Panc1 (cell line): ENCODE data around the gene DUS1L. TPM values are rescaled to one million over a fixed set of nuclear protein-coding genes. Genes with fewer than 3 reads are reported as not detected.

Source experiments
- ATAC-seq: fragments of 200-7000 bp; cut with Tn5 transposase; 2 replicates; pipeline ENCODE4 v1.9.1; 2020; ENCODE audit warnings: mild to moderate bottlenecking, moderate library complexity
- BruUV-seq: library from RNA; stranded (reverse); fragments of 400-500 nt; replicated peaks from 2 replicates; lab custom pipeline; 2021; lab: Mats Ljungman, UMichigan
- CTCF ChIA-PET: fragments of 300-600 bp; sonication (Branson Sonifier 250); formaldehyde crosslinking; loops from one replicate; lab custom pipeline; 2022; ENCODE audit warnings: antibody characterized with exemption; lab: Charles Lee
- POLR2A ChIA-PET: fragments of 300-600 bp; sonication (Branson Sonifier 250); formaldehyde crosslinking; loops from one replicate; lab custom pipeline; 2022; ENCODE audit warnings: antibody characterized with exemption; lab: Charles Lee
- DNase-seq: peaks from one replicate; pipeline ENCODE4 v3.0.0-alpha.2; 2010; ENCODE audit warnings: low read depth, low spot score
- H3K27ac ChIP-seq: 2 replicates; pipeline ENCODE4 v1.5.1; 2011; ENCODE audit warnings: mild to moderate bottlenecking, low read length, inconsistent platforms
- H3K27me3 ChIP-seq: fragments of 200-500 bp; sonication (Bioruptor generic); 2 replicates; pipeline ENCODE4 v1.6.0; 2014; ENCODE audit warnings: low read length, inconsistent platforms; ENCODE audit not compliant: control insufficient read depth, insufficient read depth
- H3K36me3 ChIP-seq: fragments of 200-500 bp; sonication (Bioruptor generic); 2 replicates; pipeline ENCODE4 v1.5.1; 2014; ENCODE audit warnings: inconsistent platforms, mild to moderate bottlenecking, low read length, moderate library complexity; ENCODE audit not compliant: control insufficient read depth, insufficient read depth
- H3K4me1 ChIP-seq: 2 replicates; pipeline ENCODE4 v1.5.1; 2011; ENCODE audit warnings: inconsistent platforms, mild to moderate bottlenecking, low read length, moderate library complexity; ENCODE audit not compliant: control insufficient read depth, insufficient read depth
- H3K4me3 ChIP-seq, 2 experiments: 2 replicates each; pipeline ENCODE4 v1.5.1; 2011 to 2012; ENCODE audit warnings: low read depth in 2 of 2, low read length in 2 of 2, mild to moderate bottlenecking in 2 of 2, inconsistent platforms in 1 of 2, moderate library complexity in 1 of 2
- H3K9me3 ChIP-seq: fragments of 200-500 bp; sonication (Bioruptor generic); 2 replicates; pipeline ENCODE4 v1.5.1; 2014; ENCODE audit warnings: low read depth, mild to moderate bottlenecking, inconsistent platforms, low read length, moderate library complexity; ENCODE audit not compliant: control insufficient read depth, insufficient read depth
- POLR2AphosphoS5 ChIP-seq: IDR thresholded peaks from 2 replicates; pipeline ENCODE4 v1.6.1; 2012; ENCODE audit warnings: mild to moderate bottlenecking, low read depth, low read length, moderate library complexity
- SIN3A ChIP-seq: IDR thresholded peaks from 2 replicates; pipeline ENCODE4 v1.6.1; 2012; ENCODE audit warnings: low read depth, mild to moderate bottlenecking, low read length, moderate library complexity, borderline replicate concordance; ENCODE audit not compliant: insufficient read depth
- TCF7L2 ChIP-seq: IDR thresholded peaks from 2 replicates; pipeline ENCODE4 v1.6.1; 2011; ENCODE audit warnings: mild to moderate bottlenecking, low read depth, low read length, inconsistent platforms
- in situ Hi-C: cut with HindIII; loops from 2 replicates; pipeline ENCODE4 v1.10.0; 2016; ENCODE audit warnings: low sequenced_read_pairs, low pct_unique_long_range_greater_than_20kb
- intact Hi-C: fragments of 100-400 bp; cut with micrococcal nuclease; formaldehyde crosslinking; loops from one replicate; pipeline ENCODE4 v1.10.0; 2022; ENCODE audit not compliant: unreplicated experiment
- total RNA-seq: library from RNA; stranded (reverse); gene quantifications from one replicate; pipeline ENCODE4 v1.2.1, GENCODE V29; 2021; ENCODE audit not compliant: unreplicated experiment
- TF ChIP-seq, protein P1 (sequence below), 2 experiments: IDR thresholded peaks; 2 replicates each; pipeline ENCODE4 v1.6.1; 2011 to 2012; ENCODE audit warnings: low read depth in 2 of 2, control low read depth in 1 of 2, low read length in 1 of 2, mild to moderate bottlenecking in 1 of 2, moderate library complexity in 1 of 2; ENCODE audit not compliant: insufficient read depth in 1 of 2
- TF ChIP-seq, protein P2 (sequence below): fragments of 450-650 bp; IDR thresholded peaks from 2 replicates; pipeline ENCODE4 v1.5.1; 2017; ENCODE audit warnings: mild to moderate bottlenecking

DUS1L gene
- total RNA-seq, 1 experiment from 2014 or later, result 115 TPM

DNA sequence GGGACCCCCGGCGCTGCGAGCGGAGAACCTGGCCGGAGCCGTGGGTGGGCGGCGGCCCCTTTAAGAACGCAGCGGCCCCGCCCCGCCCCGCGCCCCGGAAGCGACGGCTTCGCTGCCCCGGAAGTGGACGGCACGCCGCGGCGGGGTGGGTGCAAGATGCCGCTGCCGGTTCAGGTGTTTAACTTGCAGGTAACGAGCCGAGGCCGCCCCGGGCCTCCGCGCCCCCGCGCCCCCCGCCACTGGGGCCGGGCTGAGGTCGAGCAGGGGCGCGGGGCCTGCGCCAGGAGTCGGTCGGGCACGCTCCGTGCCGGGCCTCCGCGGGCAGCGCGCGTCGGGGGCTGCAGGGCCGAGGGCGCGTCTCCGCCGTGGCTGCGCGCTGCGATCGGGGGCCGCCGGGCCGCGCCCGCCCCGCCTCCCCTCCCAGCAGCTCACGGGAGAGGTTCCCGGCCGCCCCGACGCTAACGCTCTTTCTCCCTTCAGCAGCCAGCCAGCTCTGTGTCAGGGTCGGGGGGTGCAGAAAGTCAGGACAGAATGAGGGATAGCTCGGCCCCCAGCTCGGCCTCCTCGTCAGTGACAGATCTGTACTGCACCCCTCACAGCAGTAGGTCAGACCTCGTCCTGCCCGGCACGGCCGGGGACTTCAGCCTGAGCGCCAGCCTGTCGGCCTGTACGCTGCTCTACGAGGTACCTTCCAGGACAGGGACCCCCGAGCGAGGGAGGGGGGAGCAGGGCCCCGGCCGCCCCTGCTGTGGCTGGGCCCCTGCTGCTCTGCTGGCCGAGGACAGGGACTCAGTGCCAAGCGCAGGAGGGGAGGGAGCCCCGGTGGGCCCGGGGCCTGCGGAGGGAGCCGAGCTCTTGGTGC, 13.6 kb downstream of the DUS1L start, which contains the start of the genes GPS1 and RFNG:
Gene GPS1 (plus strand): TSS at position 123 of the 862 bp plus-strand sequence. CDS start 34 bp downstream, at position 157.
Gene RFNG (minus strand): TSS at position 36 of the 862 bp plus-strand sequence. CDS start 45 bp downstream, outside the sequence.
- in situ Hi-C loops (loop anchor here (10.0 kb wide), 1 partner anchor 83 kb away; no protein-coding TSS in a partner anchor), intact Hi-C loops (no loop called here)
- BruUV-seq, result TSS peak; percentile 67
- peak within 1 kb of the TSS; percentile 85 to 99 for H3K4me3 ChIP-seq
- H3K27ac ChIP-seq, result peak within 1 kb of the TSS; percentile 82
- no peaks in the 10 kb centered on the region for H3K27me3 ChIP-seq
- peak; percentile 48; the same call in 1 of the 2 replicates for TF ChIP-seq POLR2AphosphoS5
- peak; percentile 95; the same call in 1 of the 2 replicates for TF ChIP-seq SIN3A
- TF ChIP-seq, protein P1, sequence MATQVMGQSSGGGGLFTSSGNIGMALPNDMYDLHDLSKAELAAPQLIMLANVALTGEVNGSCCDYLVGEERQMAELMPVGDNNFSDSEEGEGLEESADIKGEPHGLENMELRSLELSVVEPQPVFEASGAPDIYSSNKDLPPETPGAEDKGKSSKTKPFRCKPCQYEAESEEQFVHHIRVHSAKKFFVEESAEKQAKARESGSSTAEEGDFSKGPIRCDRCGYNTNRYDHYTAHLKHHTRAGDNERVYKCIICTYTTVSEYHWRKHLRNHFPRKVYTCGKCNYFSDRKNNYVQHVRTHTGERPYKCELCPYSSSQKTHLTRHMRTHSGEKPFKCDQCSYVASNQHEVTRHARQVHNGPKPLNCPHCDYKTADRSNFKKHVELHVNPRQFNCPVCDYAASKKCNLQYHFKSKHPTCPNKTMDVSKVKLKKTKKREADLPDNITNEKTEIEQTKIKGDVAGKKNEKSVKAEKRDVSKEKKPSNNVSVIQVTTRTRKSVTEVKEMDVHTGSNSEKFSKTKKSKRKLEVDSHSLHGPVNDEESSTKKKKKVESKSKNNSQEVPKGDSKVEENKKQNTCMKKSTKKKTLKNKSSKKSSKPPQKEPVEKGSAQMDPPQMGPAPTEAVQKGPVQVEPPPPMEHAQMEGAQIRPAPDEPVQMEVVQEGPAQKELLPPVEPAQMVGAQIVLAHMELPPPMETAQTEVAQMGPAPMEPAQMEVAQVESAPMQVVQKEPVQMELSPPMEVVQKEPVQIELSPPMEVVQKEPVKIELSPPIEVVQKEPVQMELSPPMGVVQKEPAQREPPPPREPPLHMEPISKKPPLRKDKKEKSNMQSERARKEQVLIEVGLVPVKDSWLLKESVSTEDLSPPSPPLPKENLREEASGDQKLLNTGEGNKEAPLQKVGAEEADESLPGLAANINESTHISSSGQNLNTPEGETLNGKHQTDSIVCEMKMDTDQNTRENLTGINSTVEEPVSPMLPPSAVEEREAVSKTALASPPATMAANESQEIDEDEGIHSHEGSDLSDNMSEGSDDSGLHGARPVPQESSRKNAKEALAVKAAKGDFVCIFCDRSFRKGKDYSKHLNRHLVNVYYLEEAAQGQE (IDR thresholded peaks at IDR 0.05; ENCODE audit: insufficient read depth in 1 of 2, low read depth in 2 of 2, low read length in 1 of 2), result no peak
- DNase-seq (no peak), ATAC-seq (peak; percentile 86)
- no peaks in the 10 kb centered on the region for H3K9me3 ChIP-seq
- H3K36me3 ChIP-seq, result peaks cover 9% of the 10 kb centered on the region
- ChIA-PET CTCF (interaction anchor here (0.5 kb wide), 1 partner anchor 99 kb away, joined by 3 read pairs; no protein-coding TSS in a partner anchor), POLR2A (interaction anchor here (0.6 kb wide), 1 partner anchor 21 kb away, joined by 4 read pairs; no protein-coding TSS in a partner anchor)
- peaks cover 21% of the 10 kb centered on the region for H3K4me1 ChIP-seq

DNA sequence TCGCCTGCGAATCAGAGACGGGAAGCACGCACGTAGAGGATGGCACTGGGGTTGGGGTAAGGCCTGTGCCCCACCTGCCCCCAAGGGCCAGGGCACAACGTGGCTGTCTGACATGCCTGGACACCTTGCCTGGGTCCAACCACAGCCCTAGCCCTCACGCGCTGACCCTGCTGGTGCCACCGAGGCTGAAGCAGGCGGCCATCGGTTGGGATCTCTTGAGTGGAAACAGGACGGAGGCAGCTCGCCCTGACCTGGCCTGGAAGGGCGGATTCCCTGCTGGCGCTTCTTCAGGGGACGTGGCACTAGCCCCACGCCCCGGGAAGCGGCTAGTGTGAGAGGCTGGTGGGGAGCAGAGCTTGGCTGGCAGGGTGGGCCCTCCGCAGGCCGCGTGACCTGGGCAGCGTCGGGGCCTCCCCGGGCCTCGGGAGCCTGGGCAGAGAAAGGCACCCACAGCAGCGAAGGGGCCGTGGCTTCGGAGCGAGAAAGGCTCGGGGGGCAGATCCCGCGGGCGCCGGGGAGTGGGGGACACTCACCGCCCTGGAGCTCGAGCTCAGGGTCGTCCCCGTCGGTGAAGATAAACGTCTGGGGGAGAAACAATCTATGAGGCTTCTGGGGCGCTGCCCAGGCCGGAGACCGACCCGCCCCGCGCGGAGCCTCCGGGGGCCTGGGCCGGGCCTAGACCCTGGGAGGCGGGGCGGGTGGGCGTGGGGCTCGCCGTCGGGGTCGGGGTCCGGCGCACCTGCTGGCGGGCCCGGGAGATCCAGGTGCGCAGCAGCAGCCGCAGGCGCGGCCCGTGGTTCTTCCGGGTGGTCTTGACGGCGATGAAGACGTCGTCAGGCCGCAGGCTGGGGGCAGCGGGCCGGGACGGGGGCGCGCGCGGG, 14.6 kb downstream of the DUS1L start:
- DNase-seq (no peak), ATAC-seq (peak; percentile 5; the same call in 1 of the 2 replicates)
- in situ Hi-C loops (loop anchor here (10.0 kb wide), 1 partner anchor 84 kb away; no protein-coding TSS in a partner anchor), intact Hi-C loops (no loop called here)
- ChIA-PET POLR2A (interaction anchor here (0.6 kb wide), 3 partner anchors 9 to 431 kb away, joined by 3 to 4 read pairs (median 4); no protein-coding TSS in a partner anchor), CTCF (no interaction called here)
- peaks cover 9% of the 10 kb centered on the region for H3K36me3 ChIP-seq
- no TSS peak for BruUV-seq
- TF ChIP-seq TCF7L2 (no peak), SIN3A (no peak), POLR2AphosphoS5 (no peak)
- TF ChIP-seq, protein P2, sequence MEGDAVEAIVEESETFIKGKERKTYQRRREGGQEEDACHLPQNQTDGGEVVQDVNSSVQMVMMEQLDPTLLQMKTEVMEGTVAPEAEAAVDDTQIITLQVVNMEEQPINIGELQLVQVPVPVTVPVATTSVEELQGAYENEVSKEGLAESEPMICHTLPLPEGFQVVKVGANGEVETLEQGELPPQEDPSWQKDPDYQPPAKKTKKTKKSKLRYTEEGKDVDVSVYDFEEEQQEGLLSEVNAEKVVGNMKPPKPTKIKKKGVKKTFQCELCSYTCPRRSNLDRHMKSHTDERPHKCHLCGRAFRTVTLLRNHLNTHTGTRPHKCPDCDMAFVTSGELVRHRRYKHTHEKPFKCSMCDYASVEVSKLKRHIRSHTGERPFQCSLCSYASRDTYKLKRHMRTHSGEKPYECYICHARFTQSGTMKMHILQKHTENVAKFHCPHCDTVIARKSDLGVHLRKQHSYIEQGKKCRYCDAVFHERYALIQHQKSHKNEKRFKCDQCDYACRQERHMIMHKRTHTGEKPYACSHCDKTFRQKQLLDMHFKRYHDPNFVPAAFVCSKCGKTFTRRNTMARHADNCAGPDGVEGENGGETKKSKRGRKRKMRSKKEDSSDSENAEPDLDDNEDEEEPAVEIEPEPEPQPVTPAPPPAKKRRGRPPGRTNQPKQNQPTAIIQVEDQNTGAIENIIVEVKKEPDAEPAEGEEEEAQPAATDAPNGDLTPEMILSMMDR, result no peak
- TF ChIP-seq, protein P1 (IDR thresholded peaks at IDR 0.05; ENCODE audit: insufficient read depth in 1 of 2, low read depth in 2 of 2, low read length in 1 of 2), result no peak
- H3K9me3 ChIP-seq, result no peaks in the 10 kb centered on the region
- peak overlapping the region; percentile 73 for H3K27ac ChIP-seq
- peak overlapping the region; percentile 85 to 99 for H3K4me3 ChIP-seq
- peaks cover 20% of the 10 kb centered on the region for H3K4me1 ChIP-seq
- H3K27me3 ChIP-seq, result no peaks in the 10 kb centered on the region
